ENCODE data around the gene RNF39.

GRCh38 chr6:30096829-30097228 lies 21.3 kb upstream of the RNF39 start:
- TF ChIP-seq CTCF (IDR thresholded peaks at IDR 0.05) (no peak), POLR2A (IDR thresholded peaks at IDR 0.05) (no peak)
